GM12874 (cell line): ENCODE results near the gene PDZD4.

Source experiments
- CTCF ChIP-seq: IDR thresholded peaks from 2 replicates; pipeline ENCODE4 v1.5.1; 2011; ENCODE audit warnings: low read depth, mild to moderate bottlenecking, control low read depth, low read length, moderate library complexity; ENCODE audit not compliant: insufficient read depth

The PDZD4 gene

GRCh38 chrX:153875391-153876111 lies 45.2 kb upstream of the PDZD4 start:
- TF ChIP-seq CTCF, result no peak

- no peak for TF ChIP-seq CTCF
These were observed 44.2 kb upstream of the PDZD4 start for GRCh38 chrX:153874366-153875125.

- no peak for TF ChIP-seq CTCF
These were observed 43.7 kb upstream of the PDZD4 start for GRCh38 chrX:153874085-153874365.

GRCh38 chrX:153873282-153874084 lies 43.1 kb upstream of the PDZD4 start:
- no peak for TF ChIP-seq CTCF

GRCh38 chrX:153871946-153872878 lies 41.9 kb upstream of the PDZD4 start:
- TF ChIP-seq CTCF, result no peak

- no peak for TF ChIP-seq CTCF
These were observed 41.1 kb upstream of the PDZD4 start for GRCh38 chrX:153871451-153871850.
